ENCODE data around the gene RBPJL.

RBPJL gene

DNA sequence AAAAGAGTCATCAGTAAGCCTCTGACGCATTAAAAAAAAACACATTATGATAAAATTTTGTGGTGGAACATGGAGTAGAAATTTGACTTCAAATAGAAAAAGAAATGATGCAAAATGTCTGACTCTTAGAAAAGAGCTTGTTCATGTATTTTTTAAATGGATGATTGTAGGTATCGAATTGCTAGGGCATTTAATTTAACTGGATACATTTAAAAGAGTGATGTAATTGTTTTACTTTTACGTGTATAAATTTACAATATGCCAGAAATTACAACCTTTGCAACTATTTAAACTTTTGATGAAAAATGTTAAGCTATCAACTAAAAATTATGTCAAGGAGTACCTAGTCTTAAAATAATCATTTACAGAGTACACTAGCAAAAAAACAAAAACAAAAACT is 46.1 kb downstream of the RBPJL start:
- no peak overlapping the region for H3K4me3 ChIP-seq (ENCODE audit: low read depth, low read length)
- TF ChIP-seq, protein P1, sequence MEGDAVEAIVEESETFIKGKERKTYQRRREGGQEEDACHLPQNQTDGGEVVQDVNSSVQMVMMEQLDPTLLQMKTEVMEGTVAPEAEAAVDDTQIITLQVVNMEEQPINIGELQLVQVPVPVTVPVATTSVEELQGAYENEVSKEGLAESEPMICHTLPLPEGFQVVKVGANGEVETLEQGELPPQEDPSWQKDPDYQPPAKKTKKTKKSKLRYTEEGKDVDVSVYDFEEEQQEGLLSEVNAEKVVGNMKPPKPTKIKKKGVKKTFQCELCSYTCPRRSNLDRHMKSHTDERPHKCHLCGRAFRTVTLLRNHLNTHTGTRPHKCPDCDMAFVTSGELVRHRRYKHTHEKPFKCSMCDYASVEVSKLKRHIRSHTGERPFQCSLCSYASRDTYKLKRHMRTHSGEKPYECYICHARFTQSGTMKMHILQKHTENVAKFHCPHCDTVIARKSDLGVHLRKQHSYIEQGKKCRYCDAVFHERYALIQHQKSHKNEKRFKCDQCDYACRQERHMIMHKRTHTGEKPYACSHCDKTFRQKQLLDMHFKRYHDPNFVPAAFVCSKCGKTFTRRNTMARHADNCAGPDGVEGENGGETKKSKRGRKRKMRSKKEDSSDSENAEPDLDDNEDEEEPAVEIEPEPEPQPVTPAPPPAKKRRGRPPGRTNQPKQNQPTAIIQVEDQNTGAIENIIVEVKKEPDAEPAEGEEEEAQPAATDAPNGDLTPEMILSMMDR (conservative IDR thresholded peaks at IDR 0.05; ENCODE audit: low read depth, low read length): no peak
- no peak for DNase-seq (ENCODE audit: low read depth)

DNA sequence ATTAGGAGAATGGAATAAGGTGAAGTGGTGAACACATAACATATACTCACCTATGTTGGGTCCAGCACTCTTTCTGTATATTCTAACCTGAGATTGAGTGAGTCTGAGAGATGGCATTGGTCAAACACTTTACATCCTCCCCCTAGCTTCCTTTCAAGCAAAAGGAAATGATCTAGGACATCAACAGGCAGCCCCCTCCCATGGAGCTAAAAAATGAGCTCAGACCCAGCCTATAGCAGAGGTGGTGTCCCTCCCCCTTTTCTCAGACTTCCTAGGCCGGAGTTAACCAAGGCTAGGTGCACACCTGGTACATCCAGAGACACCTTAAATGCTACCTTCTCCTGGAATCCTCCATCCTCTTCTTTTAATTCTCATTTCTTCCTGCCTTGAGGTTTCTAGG is 47.1 kb downstream of the RBPJL start:
- no peak overlapping the region for H3K4me3 ChIP-seq (ENCODE audit: low read depth, low read length)
- TF ChIP-seq, protein P1 (conservative IDR thresholded peaks at IDR 0.05; ENCODE audit: low read depth, low read length): no peak
- no peak for DNase-seq (ENCODE audit: low read depth)

DNA sequence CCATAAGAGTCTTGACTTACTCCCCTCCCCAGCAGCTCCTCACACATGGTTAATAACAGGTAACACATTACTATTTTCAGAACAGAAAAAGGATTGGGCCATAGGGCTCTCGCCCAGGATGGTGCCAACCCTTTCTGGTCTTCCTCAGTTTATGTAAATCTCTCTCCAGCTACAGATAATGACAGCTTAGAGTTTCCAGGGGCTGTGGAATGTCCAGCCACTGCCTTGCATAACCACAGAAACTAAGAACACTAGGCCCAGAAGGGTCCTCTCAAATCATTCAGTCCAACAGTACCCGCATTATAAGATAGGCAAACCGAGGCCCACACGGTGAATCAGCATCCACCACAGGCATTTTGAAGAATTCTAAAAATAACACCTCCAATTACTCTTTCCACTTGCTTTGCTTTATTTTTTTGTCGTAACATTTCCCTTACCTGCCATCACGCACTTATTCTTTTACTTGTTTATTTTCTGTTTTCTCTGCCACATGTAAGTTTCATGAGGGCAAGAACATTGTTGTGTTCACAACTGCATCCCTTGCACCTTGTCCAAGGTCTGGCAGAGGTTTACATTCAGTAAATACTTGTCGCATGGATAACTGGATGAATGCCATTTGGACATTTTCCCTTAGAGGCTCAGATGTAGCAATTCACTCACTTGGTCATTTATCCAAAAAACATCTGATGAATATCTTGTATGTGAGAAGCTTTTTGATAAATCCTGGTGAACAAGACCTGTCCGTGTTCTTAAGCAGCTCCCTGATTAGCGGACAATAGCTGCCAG is 48.0 kb downstream of the RBPJL start:
- TF ChIP-seq, protein P1 (conservative IDR thresholded peaks at IDR 0.05; ENCODE audit: low read depth, low read length): no peak
- DNase-seq (ENCODE audit: low read depth): peak; percentile 61
- no peak overlapping the region for H3K4me3 ChIP-seq (ENCODE audit: low read depth, low read length)

DNA sequence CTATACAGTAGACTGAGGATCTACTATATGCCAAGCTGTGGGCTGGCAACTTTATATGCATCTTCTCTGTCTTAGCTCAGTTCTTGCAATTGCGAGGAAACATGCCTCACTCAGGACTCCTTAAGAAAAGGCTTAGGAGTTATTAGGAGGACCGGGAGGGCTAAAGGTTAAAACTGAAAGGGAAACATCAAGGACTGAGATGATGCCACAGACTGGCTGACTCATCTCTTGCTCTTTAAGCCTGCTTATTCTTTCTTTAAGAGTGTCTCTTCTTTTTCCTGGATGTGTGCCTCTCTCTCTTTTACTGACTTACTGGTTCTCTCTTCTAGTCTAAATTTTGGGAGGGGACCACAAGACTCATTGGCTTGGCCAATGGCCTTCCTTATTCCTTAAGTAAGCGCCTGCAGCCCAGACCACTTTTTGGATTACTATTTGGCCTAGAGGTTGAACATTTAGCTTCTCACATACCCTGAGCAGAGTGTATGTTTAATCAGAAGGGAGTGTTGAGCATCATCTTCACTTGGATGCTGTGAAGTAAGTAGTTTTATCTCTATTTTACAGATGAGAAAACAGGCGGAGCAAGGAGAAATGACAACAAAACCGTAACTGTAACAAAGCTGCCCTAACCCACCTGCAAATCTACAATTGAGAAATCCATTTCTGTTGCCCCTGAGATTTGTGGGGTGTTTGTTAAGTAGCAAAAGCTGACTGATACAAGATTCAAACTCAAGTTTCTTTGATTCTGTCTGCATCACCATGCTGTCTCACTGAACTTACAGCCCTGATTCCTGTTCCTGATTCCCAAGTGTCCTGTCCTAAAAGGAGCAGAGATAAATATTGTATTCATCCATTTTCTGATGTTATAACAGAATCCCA is 48.8 kb downstream of the RBPJL start:
- peak; percentile 82 for DNase-seq (ENCODE audit: low read depth)
- TF ChIP-seq, protein P1 (conservative IDR thresholded peaks at IDR 0.05; ENCODE audit: low read depth, low read length): no peak
- no peak overlapping the region for H3K4me3 ChIP-seq (ENCODE audit: low read depth, low read length)

DNA sequence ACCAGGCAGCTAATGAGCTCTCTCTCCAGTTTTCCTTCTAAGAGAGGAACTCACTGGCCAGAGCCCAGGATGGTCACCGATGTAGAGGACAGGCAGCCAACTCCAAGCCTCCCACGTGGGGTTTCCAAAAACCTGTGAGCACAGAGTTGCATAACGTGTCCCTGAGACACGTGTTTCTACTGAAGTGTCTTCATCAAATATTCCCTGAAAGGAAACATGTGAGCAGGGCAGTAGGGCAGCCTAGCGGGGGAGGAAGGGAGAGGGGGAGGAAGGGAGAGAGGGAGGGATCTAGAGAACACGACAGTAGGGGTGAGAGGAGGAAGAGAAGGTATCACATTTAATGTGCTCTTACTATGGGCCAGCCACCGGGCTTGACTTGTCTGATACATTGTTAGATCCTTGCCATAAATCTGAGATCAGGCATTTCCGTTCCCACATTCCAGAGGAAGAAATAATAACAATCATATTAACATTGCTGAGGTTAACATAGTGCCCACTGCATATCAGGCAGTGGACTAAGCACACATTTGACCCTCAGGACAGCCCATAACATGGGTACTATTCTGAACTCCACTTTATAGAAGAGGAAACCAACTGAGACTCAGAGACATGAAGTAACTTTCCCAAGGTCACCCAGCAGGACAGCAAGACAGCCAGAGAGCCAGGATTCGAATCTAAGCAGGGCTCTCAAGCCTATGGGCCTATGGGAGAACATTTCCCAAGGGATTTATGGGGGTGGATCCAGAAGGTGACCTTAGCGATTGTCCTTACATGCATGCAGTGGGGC is 51.8 kb downstream of the RBPJL start:
- H3K4me3 ChIP-seq (ENCODE audit: low read depth, low read length): no peak overlapping the region
- TF ChIP-seq, protein P1 (conservative IDR thresholded peaks at IDR 0.05; ENCODE audit: low read depth, low read length): no peak
- DNase-seq (ENCODE audit: low read depth): peak; percentile 84

DNA sequence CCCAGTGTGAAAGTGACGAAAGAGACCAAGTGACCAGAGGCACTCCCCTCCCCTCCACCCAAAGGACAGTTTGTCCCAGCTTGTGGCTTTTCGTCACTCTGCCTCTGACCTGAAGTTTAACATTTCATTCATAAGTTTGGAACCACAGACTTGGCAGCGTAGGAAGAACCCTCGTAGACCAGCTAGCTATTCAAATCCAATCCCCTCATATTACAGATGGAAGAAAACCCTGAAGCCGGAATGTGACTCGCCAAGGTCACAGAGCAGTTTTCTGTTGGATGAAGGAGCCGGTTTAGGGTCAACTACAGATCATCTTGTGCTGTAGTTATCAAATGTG is 52.4 kb downstream of the RBPJL start:
- no peak overlapping the region for H3K4me3 ChIP-seq (ENCODE audit: low read depth, low read length)

More for the DNA sequence above, 52.4 kb downstream of the RBPJL start:
- DNase-seq (ENCODE audit: low read depth): peak; percentile 89
- TF ChIP-seq, protein P1 (conservative IDR thresholded peaks at IDR 0.05; ENCODE audit: low read depth, low read length): no peak
